Karpas-422 (cell line): ENCODE data around the gene DCHS1. TPM values are rescaled to one million over a fixed set of nuclear protein-coding genes. Genes with fewer than 3 reads are reported as not detected.
"Not testable (repeated sequence)": the region's sequence is repeated elsewhere in the genome, so short reads cannot be mapped to it uniquely, and the experiment has no call there.

Experiments used
- DNase-seq: peaks from one replicate; pipeline ENCODE4 v3.0.0-alpha.2; 2015
- H2AFZ ChIP-seq: fragments of 200-600 bp; sonication (generic); 2 replicates; pipeline ENCODE4 v1.6.1; 2014; ENCODE audit warnings: antibody characterized with exemption, low read length, mixed read lengths
- H3K27ac ChIP-seq: fragments of 200-600 bp; sonication (generic); 2 replicates; pipeline ENCODE4 v1.5.1; 2014; ENCODE audit warnings: mild to moderate bottlenecking, low read length, moderate library complexity
- H3K27me3 ChIP-seq: fragments of 200-600 bp; sonication (generic); 2 replicates; pipeline ENCODE4 v1.6.1; 2014; ENCODE audit warnings: low read length, mixed read lengths
- H3K36me3 ChIP-seq: fragments of 200-600 bp; sonication (generic); 2 replicates; pipeline ENCODE4 v1.6.1; 2014; ENCODE audit warnings: low read length, mixed read lengths; ENCODE audit not compliant: insufficient read depth
- H3K4me1 ChIP-seq: fragments of 200-600 bp; sonication (generic); 2 replicates; pipeline ENCODE4 v1.6.1; 2014; ENCODE audit warnings: mild to moderate bottlenecking, low read length, mixed read lengths
- H3K4me2 ChIP-seq: fragments of 200-600 bp; sonication (generic); 2 replicates; pipeline ENCODE4 v1.6.1; 2014; ENCODE audit warnings: low read length, low read depth, mild to moderate bottlenecking; ENCODE audit not compliant: poor library complexity, severe bottlenecking
- H3K4me3 ChIP-seq: fragments of 200-600 bp; sonication (generic); 2 replicates; pipeline ENCODE4 v1.5.1; 2014; ENCODE audit warnings: mild to moderate bottlenecking, antibody characterized with exemption, low read length, mixed read lengths
- H3K79me2 ChIP-seq: fragments of 200-600 bp; sonication (generic); 2 replicates; pipeline ENCODE4 v1.6.1; 2014; ENCODE audit warnings: mild to moderate bottlenecking, low read length, mixed read lengths
- H3K9ac ChIP-seq: fragments of 200-600 bp; sonication (generic); 2 replicates; pipeline ENCODE4 v1.6.0; 2014; ENCODE audit warnings: low read length
- H3K9me2 ChIP-seq: fragments of 200-600 bp; sonication (generic), shearing (Covaris generic); replicated peaks from 2 replicates; pipeline ENCODE4 v1.6.0; 2014; ENCODE audit warnings: mild to moderate bottlenecking, low read length, moderate library complexity; ENCODE audit not compliant: insufficient read depth
- H3K9me3 ChIP-seq: fragments of 300-700, 200-600 bp; sonication (generic); 2 replicates; pipeline ENCODE4 v1.6.1; 2014; ENCODE audit warnings: low read length, mixed read lengths
- H4K20me1 ChIP-seq: fragments of 200-600 bp; sonication (generic); 2 replicates; pipeline ENCODE4 v1.6.1; 2014; ENCODE audit warnings: mild to moderate bottlenecking, antibody characterized with exemption, low read length, low read depth; ENCODE audit not compliant: insufficient read depth
- total RNA-seq: library from RNA; depleted of rRNA; stranded (reverse); fragments of >200 nt; shearing (Covaris generic); gene quantifications from 2 replicates; pipeline ENCODE4 v1.2.3, GENCODE V29; 2014; ENCODE audit warnings: low replicate concordance

Gene DCHS1
- total RNA-seq, 1 experiment from 2014 or later: 0.04 TPM

DNA sequence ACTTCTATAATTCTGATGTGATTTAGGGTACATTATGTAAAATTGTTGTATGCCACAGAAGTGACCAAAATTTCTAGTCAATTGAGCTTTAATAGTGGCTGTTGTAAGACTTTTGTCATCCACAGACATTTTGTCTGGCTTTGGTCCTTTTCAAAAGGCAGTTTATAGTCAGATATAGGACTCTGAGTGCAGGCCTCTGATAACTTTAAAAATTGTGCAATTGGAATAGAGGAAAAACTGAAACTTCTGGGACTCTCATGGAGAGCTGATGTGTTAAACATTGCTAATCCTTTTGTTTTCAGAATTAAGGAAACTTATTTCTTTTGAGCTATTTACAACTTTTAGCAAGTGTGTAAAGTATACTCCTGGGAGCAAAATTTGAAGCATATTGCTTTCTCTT, 36.5 kb upstream of the DCHS1 start:
- H3K36me3 ChIP-seq: no peaks in the 10 kb centered on the region
- H4K20me1 ChIP-seq: no peaks in the 10 kb centered on the region
- H3K4me3 ChIP-seq: no peak overlapping the region
- no peak for DNase-seq
- no peak overlapping the region for H3K9ac ChIP-seq
- no peaks in the 10 kb centered on the region for H3K9me3 ChIP-seq
- H3K9me2 ChIP-seq: no peaks in the 10 kb centered on the region
- H3K4me2 ChIP-seq: no peak overlapping the region
- no peaks in the 10 kb centered on the region for H3K4me1 ChIP-seq
- H3K27ac ChIP-seq: no peak overlapping the region
- H3K79me2 ChIP-seq: no peaks in the 10 kb centered on the region
- H2AFZ ChIP-seq: no peak overlapping the region
- no peaks in the 10 kb centered on the region for H3K27me3 ChIP-seq

DNA sequence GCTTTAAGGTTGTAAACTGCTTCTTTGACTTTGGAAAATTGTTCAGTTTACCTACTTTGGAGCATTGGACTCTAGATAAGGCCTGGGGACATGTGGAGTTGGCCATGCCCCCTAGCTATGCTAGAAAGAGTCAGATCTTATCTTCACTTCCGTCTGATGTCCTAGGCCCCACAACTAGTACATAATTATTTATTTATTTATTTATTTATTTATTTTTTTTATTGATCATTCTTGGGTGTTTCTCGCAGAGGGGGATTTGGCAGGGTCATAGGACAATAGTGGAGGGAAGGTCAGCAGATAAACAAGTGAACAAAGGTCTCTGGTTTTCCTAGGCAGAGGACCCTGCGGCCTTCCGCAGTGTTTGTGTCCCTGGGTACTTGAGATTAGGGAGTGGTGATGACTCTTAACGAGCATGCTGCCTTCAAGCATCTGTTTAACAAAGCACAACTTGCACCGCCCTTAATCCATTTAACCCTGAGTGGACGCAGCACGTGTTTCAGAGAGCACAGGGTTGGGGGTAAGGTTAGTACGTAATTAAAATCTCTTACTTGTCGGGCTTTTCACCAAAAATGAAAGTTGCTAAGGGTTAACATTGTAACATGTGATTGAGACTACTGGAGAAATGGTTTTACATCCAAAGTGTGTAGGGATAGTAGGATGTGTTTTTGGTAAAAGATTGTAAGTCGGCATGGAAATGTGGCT, 35.0 kb upstream of the DCHS1 start:
- not testable (repeated sequence) for DNase-seq, H3K4me2 ChIP-seq

DNA sequence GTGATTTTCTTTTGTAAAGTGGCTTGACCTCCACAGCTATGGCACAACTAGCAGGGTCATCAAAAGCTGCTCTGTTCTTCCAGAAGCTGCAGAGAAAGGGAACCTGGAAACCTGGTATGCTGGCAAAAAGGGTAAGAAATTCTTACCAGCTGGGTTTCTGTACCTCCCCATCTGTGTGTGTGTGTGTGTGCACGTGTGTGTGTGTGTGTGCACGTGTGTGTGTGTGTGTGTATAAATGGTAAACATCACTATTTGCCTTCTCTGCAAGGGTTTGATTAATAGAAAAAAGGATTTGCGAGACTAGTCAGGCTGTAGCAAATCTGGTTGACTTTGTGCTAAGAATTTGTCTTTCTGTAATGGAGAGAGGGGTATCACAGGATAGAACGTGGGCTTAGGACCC, 32.3 kb upstream of the DCHS1 start:
- no peak overlapping the region for H2AFZ ChIP-seq
- no peak overlapping the region for H3K4me3 ChIP-seq
- H3K4me1 ChIP-seq: peaks cover 5% of the 10 kb centered on the region
- no peak overlapping the region for H3K9ac ChIP-seq
- H4K20me1 ChIP-seq: no peaks in the 10 kb centered on the region
- H3K36me3 ChIP-seq: no peaks in the 10 kb centered on the region
- peaks cover 2% of the 10 kb centered on the region for H3K79me2 ChIP-seq
- H3K9me2 ChIP-seq: no peaks in the 10 kb centered on the region
- H3K27me3 ChIP-seq: no peaks in the 10 kb centered on the region
- H3K9me3 ChIP-seq: no peaks in the 10 kb centered on the region
- H3K4me2 ChIP-seq: no peak overlapping the region
- no peak for DNase-seq
- H3K27ac ChIP-seq: no peak overlapping the region

More for the DNA sequence above, 35.0 kb upstream of the DCHS1 start:
- H3K27ac ChIP-seq, H3K9me2 ChIP-seq, H3K4me3 ChIP-seq, H3K27me3 ChIP-seq, H3K79me2 ChIP-seq, H2AFZ ChIP-seq, H3K4me1 ChIP-seq, H3K9ac ChIP-seq, H4K20me1 ChIP-seq, H3K36me3 ChIP-seq, H3K9me3 ChIP-seq: not testable (repeated sequence)

DNA sequence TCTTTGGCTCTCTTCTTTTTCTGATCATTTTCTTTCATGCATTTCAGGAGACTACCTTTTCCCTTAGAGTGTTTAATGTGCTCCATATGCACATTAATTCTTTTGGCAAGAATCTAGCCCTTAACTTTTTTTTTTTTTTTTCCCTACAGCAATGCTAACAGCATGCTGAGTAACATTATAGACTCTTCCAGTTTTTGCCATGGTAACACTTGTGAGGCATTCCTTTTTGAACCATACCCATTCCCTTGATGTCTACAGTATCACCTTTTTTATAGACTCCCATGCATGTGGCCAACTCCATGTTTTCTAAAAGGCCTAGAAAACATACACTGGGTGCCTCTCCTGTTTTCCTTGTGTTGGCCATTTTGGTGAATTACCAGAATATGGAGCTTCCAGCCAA, 30.4 kb upstream of the DCHS1 start:
- H3K4me1 ChIP-seq: peaks cover 18% of the 10 kb centered on the region
- H3K27me3 ChIP-seq: no peaks in the 10 kb centered on the region
- no peak overlapping the region for H3K4me2 ChIP-seq
- no peaks in the 10 kb centered on the region for H3K9me2 ChIP-seq
- H3K36me3 ChIP-seq: peaks cover 13% of the 10 kb centered on the region
- H3K79me2 ChIP-seq: peaks cover 19% of the 10 kb centered on the region
- DNase-seq: no peak
- H2AFZ ChIP-seq: no peak overlapping the region
- no peak overlapping the region for H3K9ac ChIP-seq
- peaks cover 12% of the 10 kb centered on the region for H4K20me1 ChIP-seq
- no peak overlapping the region for H3K4me3 ChIP-seq
- H3K27ac ChIP-seq: no peak overlapping the region
- H3K9me3 ChIP-seq: no peaks in the 10 kb centered on the region

DNA sequence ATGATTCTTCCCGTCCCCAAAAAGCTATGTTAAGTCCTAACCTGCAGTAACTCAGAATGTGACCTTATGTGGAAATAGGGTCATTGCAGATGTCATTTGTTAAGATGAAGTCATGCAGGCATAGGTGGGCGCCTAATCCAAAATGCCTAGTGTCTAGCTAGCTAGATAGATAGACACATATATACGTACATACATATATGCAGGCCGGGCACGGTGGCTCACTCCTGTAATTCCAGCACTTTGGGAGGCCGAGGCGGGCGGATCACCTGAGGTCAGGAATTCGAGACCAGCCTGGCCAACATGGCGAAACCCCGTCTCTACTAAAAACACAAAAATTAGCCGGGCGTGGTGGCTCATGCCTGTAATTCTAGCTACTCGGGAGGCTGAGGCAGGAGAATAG, 28.5 kb upstream of the DCHS1 start:
- Histone ChIP-seq H3K36me3 (peaks cover 19% of the 10 kb centered on the region), H3K79me2 (peaks cover 21% of the 10 kb centered on the region), H3K4me1 (peaks cover 21% of the 10 kb centered on the region), H3K9ac (peak overlapping the region; percentile 72), H3K4me2 (peak overlapping the region; percentile 77), H4K20me1 (peaks cover 15% of the 10 kb centered on the region), H2AFZ (peak overlapping the region; percentile 87), H3K4me3 (peak overlapping the region; percentile 61)
- H3K9me3 ChIP-seq, H3K9me2 ChIP-seq, DNase-seq, H3K27ac ChIP-seq, H3K27me3 ChIP-seq: not testable (repeated sequence)

DNA sequence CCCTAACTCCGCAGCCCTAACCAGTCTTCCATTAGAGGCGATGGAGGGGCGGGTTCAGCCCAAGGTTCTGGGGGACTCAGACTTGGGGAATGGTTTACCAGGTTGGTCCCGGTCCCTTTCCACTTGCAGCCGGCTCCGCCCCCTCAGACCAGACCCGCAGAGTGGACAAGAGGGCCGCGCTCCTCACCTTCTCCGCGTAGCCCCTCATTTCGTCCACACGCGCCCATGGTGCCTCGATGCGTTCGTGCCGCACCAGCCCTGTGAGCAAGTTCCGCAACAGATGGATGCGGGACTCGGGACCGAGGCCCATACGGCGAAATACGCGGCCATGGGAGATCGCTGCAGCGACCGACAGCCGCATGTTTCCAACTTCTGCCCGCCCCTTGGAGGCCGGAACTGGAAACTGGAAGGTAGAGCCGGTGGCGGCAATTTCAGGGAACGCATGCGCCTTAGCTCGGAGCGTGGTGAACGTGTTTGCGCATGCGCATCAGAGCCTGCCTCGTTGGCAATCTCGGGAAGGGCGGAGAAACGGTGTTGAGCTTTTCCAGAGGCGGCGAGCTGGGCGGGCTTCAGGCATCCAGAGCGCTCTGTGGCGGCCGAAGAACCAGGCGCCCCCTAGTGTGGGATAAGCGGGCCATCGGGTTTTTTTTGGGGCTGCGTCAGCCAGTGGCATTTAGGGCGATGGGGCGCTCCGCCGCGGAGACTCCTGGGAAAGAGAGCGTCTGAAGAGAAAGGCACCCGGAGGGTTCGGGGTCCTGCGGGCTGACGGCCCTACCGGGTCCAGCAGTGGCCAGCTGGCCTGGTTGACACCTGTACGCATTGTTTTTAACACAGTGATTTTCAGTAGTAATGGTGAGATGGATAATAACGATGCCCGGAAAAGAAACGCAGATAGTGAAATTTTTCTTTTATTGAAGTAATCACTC, 27.6 kb upstream of the DCHS1 start, which contains the start of gene MRPL17:
TSS of gene MRPL17 (minus strand) at position 405 of the 926 bp plus-strand sequence. CDS start at position 361, 44 bp downstream.
- peak within 1 kb of the TSS; percentile 58 for H3K27ac ChIP-seq
- H3K9me3 ChIP-seq: no peaks in the 10 kb centered on the region
- H3K4me2 ChIP-seq: peak within 1 kb of the TSS; percentile 89
- peaks cover 21% of the 10 kb centered on the region for H3K4me1 ChIP-seq
- peak within 1 kb of the TSS; percentile 91 for H3K9ac ChIP-seq
- peak; percentile 100 for DNase-seq
- peak within 1 kb of the TSS; percentile 93 for H3K4me3 ChIP-seq
- no peaks in the 10 kb centered on the region for H3K27me3 ChIP-seq
- peaks cover 21% of the 10 kb centered on the region for H3K79me2 ChIP-seq
- H3K36me3 ChIP-seq: peaks cover 19% of the 10 kb centered on the region
- H2AFZ ChIP-seq: peak within 1 kb of the TSS; percentile 87
- no peaks in the 10 kb centered on the region for H3K9me2 ChIP-seq
- H4K20me1 ChIP-seq: peaks cover 15% of the 10 kb centered on the region

DNA sequence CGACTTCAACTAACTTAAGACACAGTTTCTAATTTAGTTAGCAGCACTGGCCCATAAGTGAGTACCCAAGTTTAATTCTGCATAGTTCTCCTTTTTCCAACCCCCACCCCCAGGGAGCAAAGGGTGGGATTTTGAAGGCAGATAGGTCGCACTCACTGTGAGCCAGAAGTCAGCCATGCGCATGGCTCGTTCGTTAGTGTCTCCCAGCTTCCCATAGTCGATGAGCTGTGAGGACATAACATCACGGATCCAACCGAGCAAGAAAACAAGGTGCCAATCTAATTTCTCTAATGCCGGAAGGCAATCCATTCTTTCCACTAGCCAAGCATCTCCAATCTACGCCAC, 27.0 kb upstream of the DCHS1 start:
- DNase-seq: peak; percentile 61
- H3K79me2 ChIP-seq: peaks cover 21% of the 10 kb centered on the region
- H3K9me3 ChIP-seq: no peaks in the 10 kb centered on the region
- 0 out of 2 replicates have a peak overlapping the region, but pooled peaks have one; percentile 4 for H2AFZ ChIP-seq
- peaks cover 15% of the 10 kb centered on the region for H4K20me1 ChIP-seq
- peaks cover 19% of the 10 kb centered on the region for H3K36me3 ChIP-seq
- peak overlapping the region; percentile 93 for H3K4me3 ChIP-seq
- H3K4me1 ChIP-seq: peaks cover 21% of the 10 kb centered on the region
- peak overlapping the region; percentile 58 for H3K27ac ChIP-seq
- no peaks in the 10 kb centered on the region for H3K9me2 ChIP-seq
- peak overlapping the region; percentile 91 for H3K9ac ChIP-seq
- no peaks in the 10 kb centered on the region for H3K27me3 ChIP-seq
- peak overlapping the region; percentile 89 for H3K4me2 ChIP-seq

DNA sequence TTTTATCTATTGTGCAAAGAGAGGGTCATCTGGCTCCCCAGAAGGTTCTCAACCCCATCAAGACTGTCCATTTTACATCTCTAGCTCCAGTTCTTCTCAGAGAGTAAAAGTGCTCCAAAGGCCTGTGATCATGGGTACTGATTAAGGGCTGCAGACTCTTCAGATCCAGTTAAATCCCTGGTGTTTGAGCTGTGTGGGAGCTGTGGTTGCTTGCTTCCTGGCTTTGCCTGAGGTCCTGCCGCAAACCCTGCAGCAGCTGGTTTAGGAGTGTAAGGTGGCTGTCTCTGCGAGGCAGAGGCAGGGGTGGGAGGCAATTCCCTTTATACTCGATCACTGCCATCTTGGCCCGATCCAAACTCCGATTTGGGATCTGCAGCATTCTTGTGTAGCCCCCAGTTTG, 26.3 kb upstream of the DCHS1 start:
- Histone ChIP-seq H3K27ac (peak overlapping the region; percentile 58), H3K9ac (peak overlapping the region; percentile 91), H3K27me3 (no peaks in the 10 kb centered on the region), H3K4me1 (peaks cover 21% of the 10 kb centered on the region), H3K79me2 (peaks cover 21% of the 10 kb centered on the region), H4K20me1 (peaks cover 15% of the 10 kb centered on the region), H3K4me2 (peak overlapping the region; percentile 89), H3K9me2 (no peaks in the 10 kb centered on the region), H2AFZ (no peak overlapping the region), H3K9me3 (no peaks in the 10 kb centered on the region), H3K36me3 (peaks cover 19% of the 10 kb centered on the region), H3K4me3 (peak overlapping the region; percentile 93)
- no peak for DNase-seq
